ENCODE measurements around the gene DPF3. TPM values are rescaled to one million over a fixed set of nuclear protein-coding genes. Genes with fewer than 3 reads are reported as not detected.

DPF3 gene
- total and polyA plus RNA-seq, 2 donors (not counting 1 experiment from before 2014, with no cell fraction given): 3.4 to 10.2 TPM

DNA sequence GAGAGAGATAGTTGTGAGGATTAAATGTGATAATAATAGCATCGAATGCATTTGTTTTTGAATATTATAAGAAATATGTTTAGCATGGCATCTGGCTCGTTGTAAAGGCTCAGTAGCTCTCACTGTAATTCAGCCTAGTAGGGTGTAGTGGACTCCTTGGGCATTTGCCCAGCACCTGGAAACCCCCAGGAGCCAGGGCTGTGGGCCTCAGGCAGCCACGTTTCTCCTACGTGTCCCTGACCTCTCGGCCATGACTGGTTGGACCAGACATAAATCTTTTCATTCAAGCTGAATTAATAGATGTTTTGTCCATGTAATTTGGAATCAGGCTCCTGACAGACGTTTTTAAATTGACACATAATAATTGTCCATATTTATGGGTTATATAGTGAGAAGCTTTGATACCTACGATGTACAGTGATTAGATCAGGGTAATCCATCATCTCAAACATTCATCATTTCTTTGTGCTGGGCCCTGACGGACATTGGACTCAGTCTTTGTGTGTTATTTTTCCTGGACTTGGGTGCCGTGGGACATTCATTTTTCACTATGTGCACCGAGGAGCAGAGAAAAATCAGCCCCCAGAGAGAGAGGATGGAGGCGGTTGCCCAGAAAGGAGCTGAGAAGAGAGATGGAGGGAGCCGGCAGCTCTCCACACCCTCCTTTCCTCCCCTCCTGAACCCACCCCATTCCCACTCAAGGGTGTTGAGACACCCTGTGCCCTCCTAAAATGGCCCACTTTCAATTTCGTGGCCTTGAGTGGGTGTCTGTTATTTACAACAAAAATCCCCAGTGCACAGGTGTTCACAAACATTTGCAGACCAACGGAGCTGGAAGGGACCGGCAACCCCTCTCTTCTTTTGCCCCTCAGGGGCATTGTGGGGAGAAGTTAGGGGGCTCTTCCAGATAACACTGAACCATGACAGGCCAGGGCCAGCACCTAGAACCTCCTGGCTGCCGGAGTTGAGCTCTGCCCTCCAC, 296.4 kb downstream of the DPF3 start:
- POLR2A ChIA-PET: no interaction called here
- H2AFZ ChIP-seq (ENCODE audit: insufficient read depth, low read depth, low read length, poor library complexity, severe bottlenecking): peak overlapping the region; percentile 24
- no peaks in the 10 kb centered on the region for H4K20me1 ChIP-seq (ENCODE audit: control insufficient read depth, insufficient read depth, low read length, poor library complexity, severe bottlenecking)
- no peaks in the 10 kb centered on the region for H3K36me3 ChIP-seq (replicated peaks in 1 of 2; ENCODE audit: control extremely low read depth in 1 of 2, control insufficient read depth in 1 of 2, extremely low read depth in 1 of 2, insufficient read depth in 2 of 2, low read length in 1 of 2)
- no peaks in the 10 kb centered on the region for H3K9me3 Mint-ChIP-seq (ENCODE audit: insufficient read depth)
- peak overlapping the region; percentile 56 for H3K4me2 ChIP-seq (replicated peaks; ENCODE audit: low read depth, low read length, poor library complexity, severe bottlenecking)
- H3K27ac ChIP-seq (ENCODE audit: low read length in 2 of 2): no peak overlapping the region
- H3K9me3 ChIP-seq (ENCODE audit: control extremely low read depth in 1 of 3, control insufficient read depth in 2 of 3, insufficient read depth in 1 of 3, low read length in 2 of 3): peaks cover 0 to 9% (median 0%) of the 10 kb centered on the region in 3 donors
- peaks cover 0 to 11% (median 0%) of the 10 kb centered on the region in 4 experiments for H3K27me3 ChIP-seq (replicated peaks in 1 of 4; ENCODE audit: control extremely low read depth in 1 of 4, control insufficient read depth in 3 of 4, insufficient read depth in 4 of 4, low read length in 3 of 4)
- peak; percentile 22 for DNase-seq
- no peaks in the 10 kb centered on the region for H3K79me2 ChIP-seq (ENCODE audit: control insufficient read depth, insufficient read depth, low read length)
- peak overlapping the region; percentile 66 for H3K4me3 Mint-ChIP-seq
- peak; percentile 24 for ATAC-seq (ENCODE audit: low read depth)
- peaks cover 10% of the 10 kb centered on the region for H3K27me3 Mint-ChIP-seq
- H3K27ac Mint-ChIP-seq: peak overlapping the region; percentile 26
- CTCF ChIA-PET: interaction anchor here (0.8 to 1.4 kb wide), 6 partner anchors 9 to 307 kb away, joined by 3 to 6 read pairs (median 4); no protein-coding TSS in a partner anchor
- H3K4me3 ChIP-seq (ENCODE audit: control extremely low read depth in 1 of 5, extremely low read depth in 1 of 5, insufficient read depth in 1 of 5, low read depth in 2 of 5, low read length in 4 of 5): peak overlapping the region in 1 of 5 experiments; percentile 25
- intact Hi-C loops (cut with micrococcal nuclease): loop anchor here (5.0 to 10.0 kb wide), 2 partner anchors 80 to 297 kb away; partner anchors contain the start of gene DPF3
- peak overlapping the region; percentile 14 for H3K9ac ChIP-seq (ENCODE audit: low read length)
- peaks cover 36 to 47% of the 10 kb centered on the region in 2 donors for H3K4me1 ChIP-seq (ENCODE audit: control insufficient read depth in 2 of 2, insufficient read depth in 2 of 2, low read length in 2 of 2)
- H3K4me1 Mint-ChIP-seq: peaks cover 55% of the 10 kb centered on the region
- no peak for TF ChIP-seq EZH2 (IDR thresholded peaks at IDR 0.05; ENCODE audit: borderline replicate concordance, insufficient read depth, low read depth, low read length, poor library complexity, severe bottlenecking)
- TF ChIP-seq, protein P1, sequence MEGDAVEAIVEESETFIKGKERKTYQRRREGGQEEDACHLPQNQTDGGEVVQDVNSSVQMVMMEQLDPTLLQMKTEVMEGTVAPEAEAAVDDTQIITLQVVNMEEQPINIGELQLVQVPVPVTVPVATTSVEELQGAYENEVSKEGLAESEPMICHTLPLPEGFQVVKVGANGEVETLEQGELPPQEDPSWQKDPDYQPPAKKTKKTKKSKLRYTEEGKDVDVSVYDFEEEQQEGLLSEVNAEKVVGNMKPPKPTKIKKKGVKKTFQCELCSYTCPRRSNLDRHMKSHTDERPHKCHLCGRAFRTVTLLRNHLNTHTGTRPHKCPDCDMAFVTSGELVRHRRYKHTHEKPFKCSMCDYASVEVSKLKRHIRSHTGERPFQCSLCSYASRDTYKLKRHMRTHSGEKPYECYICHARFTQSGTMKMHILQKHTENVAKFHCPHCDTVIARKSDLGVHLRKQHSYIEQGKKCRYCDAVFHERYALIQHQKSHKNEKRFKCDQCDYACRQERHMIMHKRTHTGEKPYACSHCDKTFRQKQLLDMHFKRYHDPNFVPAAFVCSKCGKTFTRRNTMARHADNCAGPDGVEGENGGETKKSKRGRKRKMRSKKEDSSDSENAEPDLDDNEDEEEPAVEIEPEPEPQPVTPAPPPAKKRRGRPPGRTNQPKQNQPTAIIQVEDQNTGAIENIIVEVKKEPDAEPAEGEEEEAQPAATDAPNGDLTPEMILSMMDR (IDR thresholded peaks at IDR 0.05): no peak
- WGBS (ENCODE audit: insufficient coverage): 90% methylated on average over 4 of the region's 16 CpGs

Measured in B cell (primary cell).